HCT116 (cell line): ENCODE measurements around the gene CKAP4.

Experiments
- ATF3 ChIP-seq: IDR thresholded peaks from 2 replicates; pipeline ENCODE4 v1.6.1; 2012
- EZH2 ChIP-seq: fragments of 200-600 bp; sonication (generic); IDR thresholded peaks from 2 replicates; pipeline ENCODE4 v1.6.1; 2017; ENCODE audit warnings: antibody characterized with exemption, mixed run types
- POLR2A ChIP-seq: IDR thresholded peaks from 2 replicates; pipeline ENCODE4 v1.7.0; 2011; ENCODE audit warnings: borderline replicate concordance; ENCODE audit not compliant: insufficient read depth, insufficient read length; ENCODE audit errors: extremely low read depth
- POLR2AphosphoS5 ChIP-seq: IDR thresholded peaks from 2 replicates; pipeline ENCODE4 v1.6.1; 2011; ENCODE audit warnings: mild to moderate bottlenecking, low read depth, low read length, moderate library complexity
- RAD21 ChIP-seq: IDR thresholded peaks from 2 replicates; pipeline ENCODE4 v1.6.1; 2012; ENCODE audit warnings: low read depth, mild to moderate bottlenecking
- SIN3A ChIP-seq: IDR thresholded peaks from 2 replicates; pipeline ENCODE4 v1.6.1; 2012; ENCODE audit warnings: low read depth
- YY1 ChIP-seq: IDR thresholded peaks from 2 replicates; pipeline ENCODE4 v1.6.1; 2011; ENCODE audit warnings: low read length, low read depth, moderate library complexity, mild to moderate bottlenecking; ENCODE audit not compliant: insufficient replicate concordance; ENCODE audit errors: extremely low read depth
- TF ChIP-seq, protein P1 (sequence below), 3 experiments: fragments of 200-600 bp in 1 of 3; sonication (generic) in 1 of 3; IDR thresholded peaks in 2 of 3; conservative IDR thresholded peaks in 1 of 3; 2 replicates each; pipeline ENCODE4 v1.5.1; 2012 to 2017; ENCODE audit warnings: low read depth in 2 of 3, low read length in 2 of 3, antibody characterized with exemption in 1 of 3, borderline replicate concordance in 1 of 3, control low read depth in 1 of 3, mild to moderate bottlenecking in 1 of 3, mixed read lengths in 1 of 3, mixed run types in 1 of 3, moderate library complexity in 1 of 3; ENCODE audit not compliant: insufficient read depth in 1 of 3
- TF ChIP-seq, protein P2 (sequence below): IDR thresholded peaks from 2 replicates; pipeline ENCODE4 v1.6.1; 2012; ENCODE audit warnings: low read depth

DNA sequence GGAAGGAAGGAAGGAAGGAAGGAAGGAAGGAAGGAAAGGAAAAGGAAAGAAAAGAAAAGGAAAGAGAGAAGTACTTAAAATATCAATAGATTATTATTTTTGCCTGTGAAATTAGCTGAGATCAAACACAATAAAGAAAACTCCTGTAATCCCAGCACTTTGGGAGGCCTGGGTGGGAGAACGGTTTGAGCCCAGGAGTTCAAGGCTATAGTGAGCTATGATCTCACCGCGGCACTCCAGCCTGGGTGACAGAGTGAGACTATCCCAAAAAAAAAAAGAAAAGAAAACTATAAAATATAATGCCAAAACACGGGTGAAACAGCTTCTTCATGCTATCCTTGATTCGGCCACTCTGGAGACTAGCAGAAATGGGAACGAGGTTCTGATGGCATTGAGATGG, 26.2 kb upstream of the CKAP4 start:
- TF ChIP-seq, protein P1, sequence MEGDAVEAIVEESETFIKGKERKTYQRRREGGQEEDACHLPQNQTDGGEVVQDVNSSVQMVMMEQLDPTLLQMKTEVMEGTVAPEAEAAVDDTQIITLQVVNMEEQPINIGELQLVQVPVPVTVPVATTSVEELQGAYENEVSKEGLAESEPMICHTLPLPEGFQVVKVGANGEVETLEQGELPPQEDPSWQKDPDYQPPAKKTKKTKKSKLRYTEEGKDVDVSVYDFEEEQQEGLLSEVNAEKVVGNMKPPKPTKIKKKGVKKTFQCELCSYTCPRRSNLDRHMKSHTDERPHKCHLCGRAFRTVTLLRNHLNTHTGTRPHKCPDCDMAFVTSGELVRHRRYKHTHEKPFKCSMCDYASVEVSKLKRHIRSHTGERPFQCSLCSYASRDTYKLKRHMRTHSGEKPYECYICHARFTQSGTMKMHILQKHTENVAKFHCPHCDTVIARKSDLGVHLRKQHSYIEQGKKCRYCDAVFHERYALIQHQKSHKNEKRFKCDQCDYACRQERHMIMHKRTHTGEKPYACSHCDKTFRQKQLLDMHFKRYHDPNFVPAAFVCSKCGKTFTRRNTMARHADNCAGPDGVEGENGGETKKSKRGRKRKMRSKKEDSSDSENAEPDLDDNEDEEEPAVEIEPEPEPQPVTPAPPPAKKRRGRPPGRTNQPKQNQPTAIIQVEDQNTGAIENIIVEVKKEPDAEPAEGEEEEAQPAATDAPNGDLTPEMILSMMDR (IDR thresholded peaks at IDR 0.05 in 2 of 3, conservative IDR thresholded peaks at IDR 0.05 in 1 of 3; ENCODE audit: borderline replicate concordance in 1 of 3, insufficient read depth in 1 of 3, low read depth in 2 of 3, low read length in 2 of 3) = no peak
- TF ChIP-seq POLR2A (no peak), YY1 (no peak), RAD21 (no peak), ATF3 (no peak), POLR2AphosphoS5 (no peak), EZH2 (no peak), SIN3A (no peak)
- TF ChIP-seq, protein P2, sequence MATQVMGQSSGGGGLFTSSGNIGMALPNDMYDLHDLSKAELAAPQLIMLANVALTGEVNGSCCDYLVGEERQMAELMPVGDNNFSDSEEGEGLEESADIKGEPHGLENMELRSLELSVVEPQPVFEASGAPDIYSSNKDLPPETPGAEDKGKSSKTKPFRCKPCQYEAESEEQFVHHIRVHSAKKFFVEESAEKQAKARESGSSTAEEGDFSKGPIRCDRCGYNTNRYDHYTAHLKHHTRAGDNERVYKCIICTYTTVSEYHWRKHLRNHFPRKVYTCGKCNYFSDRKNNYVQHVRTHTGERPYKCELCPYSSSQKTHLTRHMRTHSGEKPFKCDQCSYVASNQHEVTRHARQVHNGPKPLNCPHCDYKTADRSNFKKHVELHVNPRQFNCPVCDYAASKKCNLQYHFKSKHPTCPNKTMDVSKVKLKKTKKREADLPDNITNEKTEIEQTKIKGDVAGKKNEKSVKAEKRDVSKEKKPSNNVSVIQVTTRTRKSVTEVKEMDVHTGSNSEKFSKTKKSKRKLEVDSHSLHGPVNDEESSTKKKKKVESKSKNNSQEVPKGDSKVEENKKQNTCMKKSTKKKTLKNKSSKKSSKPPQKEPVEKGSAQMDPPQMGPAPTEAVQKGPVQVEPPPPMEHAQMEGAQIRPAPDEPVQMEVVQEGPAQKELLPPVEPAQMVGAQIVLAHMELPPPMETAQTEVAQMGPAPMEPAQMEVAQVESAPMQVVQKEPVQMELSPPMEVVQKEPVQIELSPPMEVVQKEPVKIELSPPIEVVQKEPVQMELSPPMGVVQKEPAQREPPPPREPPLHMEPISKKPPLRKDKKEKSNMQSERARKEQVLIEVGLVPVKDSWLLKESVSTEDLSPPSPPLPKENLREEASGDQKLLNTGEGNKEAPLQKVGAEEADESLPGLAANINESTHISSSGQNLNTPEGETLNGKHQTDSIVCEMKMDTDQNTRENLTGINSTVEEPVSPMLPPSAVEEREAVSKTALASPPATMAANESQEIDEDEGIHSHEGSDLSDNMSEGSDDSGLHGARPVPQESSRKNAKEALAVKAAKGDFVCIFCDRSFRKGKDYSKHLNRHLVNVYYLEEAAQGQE = no peak
